ENCODE data around the gene SLC17A4. TPM values are rescaled to one million over a fixed set of nuclear protein-coding genes. Genes with fewer than 3 reads are reported as not detected.
"Not testable (repeated sequence)": the region's sequence is repeated elsewhere in the genome, so short reads cannot be mapped to it uniquely, and the experiment has no call there.

SLC17A4 gene
- total and polyA plus RNA-seq, 2 of the 13 experiments (the other 11 are each of a cell fraction or from before 2014, with no cell fraction given) = 0.07 TPM; not detected in 1

DNA sequence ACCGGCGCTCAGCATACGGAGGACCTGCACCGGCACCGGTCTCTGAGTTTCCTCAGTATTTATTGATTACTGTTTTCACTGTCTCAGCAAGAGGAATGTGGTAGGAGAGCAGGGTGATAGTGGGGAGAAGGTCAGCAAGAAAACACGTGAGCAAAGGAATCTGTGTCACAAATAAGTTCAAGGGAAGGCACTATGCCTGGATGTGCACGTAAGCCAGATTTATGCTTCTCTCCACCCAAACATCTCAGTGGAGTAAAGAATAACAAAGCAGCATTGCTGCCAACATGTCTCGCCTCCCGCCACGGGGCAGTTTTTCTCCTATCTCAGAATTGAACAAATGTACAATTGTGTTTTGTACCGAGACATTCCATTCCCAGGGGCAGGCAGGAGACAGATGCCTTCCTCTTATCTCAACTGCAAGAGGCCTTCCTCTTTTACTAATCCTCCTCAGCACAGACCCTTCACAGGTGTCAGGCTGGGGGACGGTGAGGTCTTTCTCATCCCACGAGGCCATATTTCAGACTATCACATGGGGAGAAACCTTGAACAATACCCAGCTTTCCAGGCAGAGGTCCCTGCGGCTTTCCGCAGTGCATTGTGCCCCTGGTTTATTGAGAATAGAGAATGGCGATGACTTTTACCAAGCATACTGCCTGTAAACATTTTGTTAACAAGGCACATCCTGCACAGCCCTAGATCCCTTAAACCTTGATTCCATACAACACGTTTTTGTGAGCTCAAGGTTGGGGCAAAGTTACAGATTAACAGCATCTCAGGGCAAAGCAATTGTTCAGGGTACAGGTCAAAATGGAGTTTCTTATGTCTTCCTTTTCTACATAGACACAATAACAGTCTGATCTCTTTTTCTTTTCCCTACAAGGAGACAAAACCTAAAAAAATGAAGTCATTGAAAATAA, 5.7 kb upstream of the SLC17A4 start:
- POLR2A ChIA-PET = interaction anchor here (1.5 kb wide), 1 partner anchor 244 kb away, joined by 3 read pairs; no protein-coding TSS in a partner anchor
- H3K36me3 ChIP-seq (replicated peaks in 1 of 2; ENCODE audit: control insufficient read depth in 1 of 2, insufficient read depth in 2 of 2, low read length in 2 of 2); H3K79me2 ChIP-seq (ENCODE audit: insufficient read depth, low read length); CTCF ChIA-PET (ENCODE audit: low intra/inter-chr PET ratio, low total read pairs); FAIRE-seq; H4K20me1 ChIP-seq (ENCODE audit: insufficient read depth, low read length); H3K27me3 ChIP-seq (ENCODE audit: control insufficient read depth in 1 of 2, insufficient read depth in 2 of 2, low read length in 2 of 2); H2AFZ ChIP-seq (ENCODE audit: low read length); H3K9me3 ChIP-seq (ENCODE audit: low read length); BruUV-seq (replicated peaks); in situ Hi-C loops (cut with HindIII; ENCODE audit: extremely low pct_ligation_motif_present, low pct_unique_long_range_greater_than_20kb): not testable (repeated sequence)
- peak; percentile 24; the same call in 1 of the 3 replicates for ATAC-seq
- Histone ChIP-seq H3K4me2 (ENCODE audit: low read depth, low read length) (peak overlapping the region; percentile 77), H3K9ac (ENCODE audit: insufficient read depth, low read depth, low read length) (peak overlapping the region; percentile 42), H3K4me1 (ENCODE audit: insufficient read depth, low read length) (peaks cover 67% of the 10 kb centered on the region), H3K27ac (ENCODE audit: extremely low read length, insufficient read depth, low read length) (peak overlapping the region; percentile 70), H3K4me3 (replicated peaks in 1 of 3; ENCODE audit: insufficient read depth in 1 of 3, low read depth in 2 of 3, low read length in 3 of 3) (peak overlapping the region; percentile 25 to 54 (median 31); a peak in 5 of 6 replicates)
- under 1% methylated on average over 16 of the region's 17 CpGs for WGBS (ENCODE audit: low lambda C conversion rate)
- DNase-seq (ENCODE audit: low spot score) = peak; percentile 32
- intact Hi-C loops (cut with micrococcal nuclease; ENCODE audit: unreplicated experiment) = loop anchor here (1.0 to 2.0 kb wide), 2 partner anchors 28 to 152 kb away; no protein-coding TSS in a partner anchor
- TF ChIP-seq ZNF766 (CRISPR knock-in tag; IDR thresholded peaks at IDR 0.05; ENCODE audit: borderline replicate concordance) (peak; percentile 79; the same call in 1 of the 2 replicates), ZNF44 (CRISPR knock-in tag; IDR thresholded peaks at IDR 0.05) (0 out of 2 replicates have a peak, but pooled peaks have one; percentile 47), BCL6 (CRISPR knock-in tag; IDR thresholded peaks at IDR 0.05) (0 out of 2 replicates have a peak, but pooled peaks have one; percentile 15), SMYD3 (CRISPR knock-in tag; IDR thresholded peaks at IDR 0.05) (peak; percentile 9; the same call in 1 of the 2 replicates), RXRB (CRISPR knock-in tag; IDR thresholded peaks at IDR 0.05; ENCODE audit: borderline replicate concordance) (peak; percentile 92), PRMT3 (CRISPR knock-in tag; IDR thresholded peaks at IDR 0.05; ENCODE audit: borderline replicate concordance, low read depth) (0 out of 2 replicates have a peak, but pooled peaks have one; percentile 52), HDAC2 (CRISPR knock-in tag; IDR thresholded peaks at IDR 0.05) (peak; percentile 50), DMAP1 (CRISPR knock-in tag; IDR thresholded peaks at IDR 0.05) (peak; percentile 57; the same call in 1 of the 2 replicates), NAIF1 (CRISPR knock-in tag; IDR thresholded peaks at IDR 0.05; ENCODE audit: borderline replicate concordance) (peak; percentile 37; the same call in 1 of the 2 replicates), YEATS4 (CRISPR knock-in tag; IDR thresholded peaks at IDR 0.05; ENCODE audit: borderline replicate concordance) (peak; percentile 47; the same call in 1 of the 2 replicates)
- TF ChIP-seq, protein P1, sequence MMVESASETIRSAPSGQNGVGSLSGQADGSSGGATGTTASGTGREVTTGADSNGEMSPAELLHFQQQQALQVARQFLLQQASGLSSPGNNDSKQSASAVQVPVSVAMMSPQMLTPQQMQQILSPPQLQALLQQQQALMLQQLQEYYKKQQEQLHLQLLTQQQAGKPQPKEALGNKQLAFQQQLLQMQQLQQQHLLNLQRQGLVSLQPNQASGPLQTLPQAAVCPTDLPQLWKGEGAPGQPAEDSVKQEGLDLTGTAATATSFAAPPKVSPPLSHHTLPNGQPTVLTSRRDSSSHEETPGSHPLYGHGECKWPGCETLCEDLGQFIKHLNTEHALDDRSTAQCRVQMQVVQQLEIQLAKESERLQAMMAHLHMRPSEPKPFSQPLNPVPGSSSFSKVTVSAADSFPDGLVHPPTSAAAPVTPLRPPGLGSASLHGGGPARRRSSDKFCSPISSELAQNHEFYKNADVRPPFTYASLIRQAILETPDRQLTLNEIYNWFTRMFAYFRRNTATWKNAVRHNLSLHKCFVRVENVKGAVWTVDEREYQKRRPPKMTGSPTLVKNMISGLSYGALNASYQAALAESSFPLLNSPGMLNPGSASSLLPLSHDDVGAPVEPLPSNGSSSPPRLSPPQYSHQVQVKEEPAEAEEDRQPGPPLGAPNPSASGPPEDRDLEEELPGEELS (CRISPR knock-in tag; IDR thresholded peaks at IDR 0.05) = peak; percentile 70
- TF ChIP-seq, protein P2, sequence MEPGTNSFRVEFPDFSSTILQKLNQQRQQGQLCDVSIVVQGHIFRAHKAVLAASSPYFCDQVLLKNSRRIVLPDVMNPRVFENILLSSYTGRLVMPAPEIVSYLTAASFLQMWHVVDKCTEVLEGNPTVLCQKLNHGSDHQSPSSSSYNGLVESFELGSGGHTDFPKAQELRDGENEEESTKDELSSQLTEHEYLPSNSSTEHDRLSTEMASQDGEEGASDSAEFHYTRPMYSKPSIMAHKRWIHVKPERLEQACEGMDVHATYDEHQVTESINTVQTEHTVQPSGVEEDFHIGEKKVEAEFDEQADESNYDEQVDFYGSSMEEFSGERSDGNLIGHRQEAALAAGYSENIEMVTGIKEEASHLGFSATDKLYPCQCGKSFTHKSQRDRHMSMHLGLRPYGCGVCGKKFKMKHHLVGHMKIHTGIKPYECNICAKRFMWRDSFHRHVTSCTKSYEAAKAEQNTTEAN (CRISPR knock-in tag; conservative IDR thresholded peaks at IDR 0.05) = peak; percentile 65; the same call in 1 of the 2 replicates
- TF ChIP-seq, protein P3, sequence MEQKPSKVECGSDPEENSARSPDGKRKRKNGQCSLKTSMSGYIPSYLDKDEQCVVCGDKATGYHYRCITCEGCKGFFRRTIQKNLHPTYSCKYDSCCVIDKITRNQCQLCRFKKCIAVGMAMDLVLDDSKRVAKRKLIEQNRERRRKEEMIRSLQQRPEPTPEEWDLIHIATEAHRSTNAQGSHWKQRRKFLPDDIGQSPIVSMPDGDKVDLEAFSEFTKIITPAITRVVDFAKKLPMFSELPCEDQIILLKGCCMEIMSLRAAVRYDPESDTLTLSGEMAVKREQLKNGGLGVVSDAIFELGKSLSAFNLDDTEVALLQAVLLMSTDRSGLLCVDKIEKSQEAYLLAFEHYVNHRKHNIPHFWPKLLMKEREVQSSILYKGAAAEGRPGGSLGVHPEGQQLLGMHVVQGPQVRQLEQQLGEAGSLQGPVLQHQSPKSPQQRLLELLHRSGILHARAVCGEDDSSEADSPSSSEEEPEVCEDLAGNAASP (CRISPR knock-in tag; IDR thresholded peaks at IDR 0.05; ENCODE audit: borderline replicate concordance) = 0 out of 2 replicates have a peak, but pooled peaks have one; percentile 7
- TF ChIP-seq, protein P4, sequence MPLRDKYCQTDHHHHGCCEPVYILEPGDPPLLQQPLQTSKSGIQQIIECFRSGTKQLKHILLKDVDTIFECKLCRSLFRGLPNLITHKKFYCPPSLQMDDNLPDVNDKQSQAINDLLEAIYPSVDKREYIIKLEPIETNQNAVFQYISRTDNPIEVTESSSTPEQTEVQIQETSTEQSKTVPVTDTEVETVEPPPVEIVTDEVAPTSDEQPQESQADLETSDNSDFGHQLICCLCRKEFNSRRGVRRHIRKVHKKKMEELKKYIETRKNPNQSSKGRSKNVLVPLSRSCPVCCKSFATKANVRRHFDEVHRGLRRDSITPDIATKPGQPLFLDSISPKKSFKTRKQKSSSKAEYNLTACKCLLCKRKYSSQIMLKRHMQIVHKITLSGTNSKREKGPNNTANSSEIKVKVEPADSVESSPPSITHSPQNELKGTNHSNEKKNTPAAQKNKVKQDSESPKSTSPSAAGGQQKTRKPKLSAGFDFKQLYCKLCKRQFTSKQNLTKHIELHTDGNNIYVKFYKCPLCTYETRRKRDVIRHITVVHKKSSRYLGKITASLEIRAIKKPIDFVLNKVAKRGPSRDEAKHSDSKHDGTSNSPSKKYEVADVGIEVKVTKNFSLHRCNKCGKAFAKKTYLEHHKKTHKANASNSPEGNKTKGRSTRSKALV (CRISPR knock-in tag; IDR thresholded peaks at IDR 0.05) = peak; percentile 58; the same call in 1 of the 2 replicates
- TF ChIP-seq, protein P5, sequence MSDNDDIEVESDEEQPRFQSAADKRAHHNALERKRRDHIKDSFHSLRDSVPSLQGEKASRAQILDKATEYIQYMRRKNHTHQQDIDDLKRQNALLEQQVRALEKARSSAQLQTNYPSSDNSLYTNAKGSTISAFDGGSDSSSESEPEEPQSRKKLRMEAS (IDR thresholded peaks at IDR 0.05) = peak; percentile 33; the same call in 1 of the 2 replicates

Measured in HepG2 (cell line).